Activated CD4-positive, alpha-beta memory T cell treated with anti-CD3 and anti-CD28 coated beads, Interleukin-2, amount 10 ng/mL, durations not matched to agents 7 days and 5 days (primary cell): ENCODE data around the gene PLD6. TPM values are rescaled to one million over a fixed set of nuclear protein-coding genes. Genes with fewer than 3 reads are reported as not detected.

Experiments used
- total RNA-seq, 2 experiments: library from RNA; stranded (reverse); gene quantifications; one replicate each; pipeline ENCODE4 v1.2.3, GENCODE V29; 2021

PLD6 gene
- total RNA-seq, 2 experiments from 2014 or later, result 6.3 to 6.6 TPM

Other genes with a start within 250 kb of the PLD6 start
- gene TNFRSF13B, start 234.2 kb downstream of the PLD6 start, total RNA-seq, result not detected
- gene MPRIP, start 163.9 kb downstream of the PLD6 start, total RNA-seq, result 100 to 1,000 TPM; 196 to 207 TPM
- gene FLCN, start 30.8 kb upstream of the PLD6 start, total RNA-seq, result 10 to 100 TPM; 48.8 to 53.1 TPM
- 100 to 1,000 TPM in 1 of 2 experiments, 10 to 100 TPM in 1; 99.9 to 109 TPM for gene COPS3, start 74.9 kb upstream of the PLD6 start, total RNA-seq
- 1 to 10 TPM; 8.4 to 9.7 TPM for gene NT5M, start 97.0 kb upstream of the PLD6 start, total RNA-seq